ENCODE data around the gene KRT6B. TPM values are rescaled to one million over a fixed set of nuclear protein-coding genes. Genes with fewer than 3 reads are reported as not detected.

KRT6B gene
- total RNA-seq, 2 experiments from 2014 or later: not detected

DNA sequence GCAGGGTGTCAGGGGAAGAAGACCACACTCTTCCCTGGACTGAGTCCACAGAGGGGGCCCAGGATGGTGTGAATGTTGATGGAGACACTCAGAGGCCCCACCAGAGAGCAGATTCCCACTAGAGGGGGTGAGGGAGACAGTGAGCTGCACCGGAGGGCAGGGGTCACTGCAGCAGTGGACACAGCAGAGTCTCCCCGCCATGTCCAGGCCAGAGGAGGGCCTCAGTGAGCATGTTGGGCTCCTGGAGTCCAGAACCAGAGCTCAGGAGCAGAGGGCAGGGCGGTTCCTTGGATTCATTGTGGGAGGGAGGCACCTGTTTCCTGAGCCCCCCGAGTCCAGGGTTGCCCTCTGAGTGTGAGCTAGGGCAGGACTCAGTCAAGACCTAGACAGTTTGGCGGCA is 44.0 kb downstream of the KRT6B start:
- DNase-seq (no peak), ATAC-seq (no peak)
- Mint-ChIP-seq H3K4me1 (no peaks in the 10 kb centered on the region), H3K9me3 (ENCODE audit: low read depth) (no peaks in the 10 kb centered on the region), H3K27me3 (peaks cover 3% of the 10 kb centered on the region), H3K27ac (no peak overlapping the region), H3K4me3 (no peak overlapping the region), H3K36me3 (no peaks in the 10 kb centered on the region)
- CTCF ChIA-PET: no interaction called here

DNA sequence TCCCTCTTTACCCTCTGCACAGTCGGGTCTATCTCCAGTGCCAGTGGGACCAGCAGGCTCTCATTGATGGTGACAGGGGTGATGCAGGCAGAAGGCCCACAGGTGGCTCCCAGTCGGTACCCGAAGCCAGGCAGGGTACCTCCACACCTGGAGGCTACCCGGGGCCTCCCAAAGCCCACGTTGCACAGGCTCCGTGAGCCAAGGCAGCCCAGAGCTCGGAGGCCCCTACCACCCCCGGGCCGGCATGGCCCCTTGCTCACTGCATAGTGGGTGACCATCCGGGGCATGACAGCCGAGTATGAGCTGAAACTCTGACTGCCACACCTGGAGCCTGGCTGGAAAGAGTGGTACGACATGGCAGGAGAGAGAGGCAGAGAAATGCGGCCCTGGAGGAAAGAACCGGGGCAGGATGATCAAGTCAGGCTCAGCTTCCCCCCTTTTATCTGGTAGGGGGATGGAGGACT is 46.0 kb downstream of the KRT6B start, which contains the start of gene KRT82:
Gene KRT82 (minus strand): TSS at position 414 of the 464 bp plus-strand sequence. CDS start 58 bp downstream, at position 356.
- CTCF ChIA-PET: no interaction called here
- no peak for ATAC-seq
- Mint-ChIP-seq H3K4me3 (no peak within 1 kb of the TSS), H3K9me3 (ENCODE audit: low read depth) (no peaks in the 10 kb centered on the region), H3K4me1 (no peaks in the 10 kb centered on the region), H3K36me3 (no peaks in the 10 kb centered on the region), H3K27ac (no peak within 1 kb of the TSS), H3K27me3 (no peaks in the 10 kb centered on the region)
- DNase-seq: no peak

DNA sequence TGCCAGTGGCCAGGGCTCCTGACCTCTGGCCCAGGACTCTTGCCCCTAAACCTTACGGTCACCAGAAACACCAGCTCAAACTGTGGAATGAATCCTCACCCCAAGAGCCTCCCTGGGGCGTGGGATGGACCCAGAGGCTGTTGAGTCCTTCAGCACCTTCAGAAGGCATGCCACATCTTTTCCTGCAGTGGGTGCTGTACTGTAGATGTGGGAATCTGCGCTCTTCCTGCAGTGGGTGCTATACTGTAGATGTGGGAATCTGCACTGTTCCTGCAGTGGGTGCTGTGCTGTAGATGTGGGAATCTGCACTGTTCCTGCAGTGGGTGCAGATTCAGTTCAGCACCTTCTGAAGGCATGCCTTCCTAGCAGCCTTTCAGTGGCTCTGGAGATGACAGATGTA is 47.0 kb downstream of the KRT6B start:
- DNase-seq: no peak
- no peak overlapping the region for H3K4me3 Mint-ChIP-seq
- ATAC-seq: no peak
- H3K27me3 Mint-ChIP-seq: no peaks in the 10 kb centered on the region
- no peaks in the 10 kb centered on the region for H3K9me3 Mint-ChIP-seq (ENCODE audit: low read depth)
- H3K36me3 Mint-ChIP-seq: no peaks in the 10 kb centered on the region
- no peaks in the 10 kb centered on the region for H3K4me1 Mint-ChIP-seq
- H3K27ac Mint-ChIP-seq: no peak overlapping the region
- CTCF ChIA-PET: interaction anchor here (1.0 kb wide), 1 partner anchor 466 kb away, joined by 3 read pairs; no protein-coding TSS in a partner anchor

GRCh38 chr12:52403561-52403960 is 48.4 kb downstream of the KRT6B start:
- Mint-ChIP-seq H3K27me3 (peaks cover 2% of the 10 kb centered on the region), H3K36me3 (no peaks in the 10 kb centered on the region)
- CTCF ChIA-PET: no interaction called here

GRCh38 chr12:52402873-52403540 is 48.9 kb downstream of the KRT6B start:
- no peak overlapping the region for H3K4me3 Mint-ChIP-seq
- H3K4me1 Mint-ChIP-seq: no peaks in the 10 kb centered on the region
- CTCF ChIA-PET: no interaction called here
- no peak overlapping the region for H3K27ac Mint-ChIP-seq
- H3K9me3 Mint-ChIP-seq (ENCODE audit: low read depth): no peaks in the 10 kb centered on the region
- DNase-seq: no peak
- no peak for ATAC-seq
- no peaks in the 10 kb centered on the region for H3K36me3 Mint-ChIP-seq
- H3K27me3 Mint-ChIP-seq: peaks cover 2% of the 10 kb centered on the region

More at GRCh38 chr12:52403561-52403960, 48.4 kb downstream of the KRT6B start:
- Mint-ChIP-seq H3K4me1 (no peaks in the 10 kb centered on the region), H3K9me3 (ENCODE audit: low read depth) (no peaks in the 10 kb centered on the region), H3K27ac (no peak overlapping the region), H3K4me3 (no peak overlapping the region)
- ATAC-seq: no peak
- DNase-seq: no peak

- no peak overlapping the region for H3K27ac Mint-ChIP-seq
- CTCF ChIA-PET: no interaction called here
- H3K4me3 Mint-ChIP-seq: no peak overlapping the region
- DNase-seq (no peak), ATAC-seq (no peak)
- peaks cover 5% of the 10 kb centered on the region for H3K27me3 Mint-ChIP-seq
- H3K9me3 Mint-ChIP-seq (ENCODE audit: low read depth): no peaks in the 10 kb centered on the region
- H3K36me3 Mint-ChIP-seq: no peaks in the 10 kb centered on the region
- H3K4me1 Mint-ChIP-seq: no peaks in the 10 kb centered on the region
Observed at GRCh38 chr12:52402377-52402776, 49.6 kb downstream of the KRT6B start.

GRCh38 chr12:52401926-52402325 is 50.0 kb downstream of the KRT6B start:
- DNase-seq (no peak), ATAC-seq (no peak)
- no peaks in the 10 kb centered on the region for H3K9me3 Mint-ChIP-seq (ENCODE audit: low read depth)
- H3K27me3 Mint-ChIP-seq: peaks cover 9% of the 10 kb centered on the region
- no peaks in the 10 kb centered on the region for H3K36me3 Mint-ChIP-seq
- H3K27ac Mint-ChIP-seq: no peak overlapping the region
- CTCF ChIA-PET: interaction anchor here (1.2 kb wide), 1 partner anchor 123 kb away, joined by 3 read pairs; no protein-coding TSS in a partner anchor
- H3K4me1 Mint-ChIP-seq: no peaks in the 10 kb centered on the region
- H3K4me3 Mint-ChIP-seq: no peak overlapping the region

DNA sequence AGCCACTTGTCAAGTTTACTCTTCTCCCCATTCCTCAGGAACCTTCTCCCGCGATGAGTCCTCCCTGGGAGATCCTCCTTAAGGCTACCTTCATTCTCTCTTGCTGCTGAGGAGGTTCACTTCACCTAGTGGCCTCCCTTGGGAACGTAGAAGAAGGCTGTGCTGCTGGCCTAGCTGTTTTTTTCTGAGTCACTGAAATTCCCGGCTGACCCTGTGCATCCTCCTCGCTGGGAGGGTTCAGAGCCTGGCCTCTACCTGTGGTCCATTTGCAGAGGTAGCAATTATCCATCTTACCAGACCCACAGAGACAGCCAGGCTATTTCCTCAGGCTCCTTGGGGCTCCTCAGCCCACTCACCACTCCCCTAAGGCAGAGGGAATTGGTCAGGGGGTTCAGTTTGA is 50.4 kb downstream of the KRT6B start:
- no peaks in the 10 kb centered on the region for H3K9me3 Mint-ChIP-seq (ENCODE audit: low read depth)
- ATAC-seq (no peak), DNase-seq (no peak)
- no peak overlapping the region for H3K4me3 Mint-ChIP-seq
- CTCF ChIA-PET: interaction anchor here (1.1 to 1.2 kb wide), 2 partner anchors 21 to 122 kb away, joined by 3 read pairs; no protein-coding TSS in a partner anchor
- no peaks in the 10 kb centered on the region for H3K36me3 Mint-ChIP-seq
- peaks cover 11% of the 10 kb centered on the region for H3K27me3 Mint-ChIP-seq
- H3K4me1 Mint-ChIP-seq: no peaks in the 10 kb centered on the region
- H3K27ac Mint-ChIP-seq: no peak overlapping the region

DNA sequence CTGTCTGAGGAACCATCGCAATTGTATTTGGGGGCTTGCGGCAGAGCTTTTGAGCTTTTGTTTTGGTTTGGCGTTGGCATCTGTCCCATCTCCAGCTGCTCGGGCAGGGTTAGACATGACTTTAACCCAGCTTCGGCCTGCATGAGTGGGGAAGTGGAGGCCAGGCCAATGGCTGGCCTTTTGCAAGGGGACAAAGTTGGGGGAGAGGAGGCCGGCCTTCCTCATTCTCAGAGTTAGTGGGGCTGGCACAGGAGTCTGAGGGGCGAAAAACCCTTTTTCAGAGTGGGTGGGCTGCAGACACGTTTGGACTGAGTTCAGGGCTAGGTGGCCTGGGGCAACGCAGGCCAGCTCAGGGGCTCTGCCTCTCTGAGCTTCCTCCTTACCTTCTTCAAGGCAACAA is 51.0 kb downstream of the KRT6B start:
- CTCF ChIA-PET: interaction anchor here (1.1 to 1.2 kb wide), 2 partner anchors 21 to 122 kb away, joined by 3 read pairs; no protein-coding TSS in a partner anchor
- no peaks in the 10 kb centered on the region for H3K4me1 Mint-ChIP-seq
- H3K27me3 Mint-ChIP-seq: peaks cover 11% of the 10 kb centered on the region
- no peak overlapping the region for H3K27ac Mint-ChIP-seq
- no peaks in the 10 kb centered on the region for H3K9me3 Mint-ChIP-seq (ENCODE audit: low read depth)
- no peak overlapping the region for H3K4me3 Mint-ChIP-seq
- ATAC-seq (no peak), DNase-seq (no peak)
- H3K36me3 Mint-ChIP-seq: no peaks in the 10 kb centered on the region

GRCh38 chr12:52399756-52400155 is 52.2 kb downstream of the KRT6B start:
- CTCF ChIA-PET: interaction anchor here (0.7 kb wide), 1 partner anchor 486 kb away, joined by 3 read pairs; no protein-coding TSS in a partner anchor
- ATAC-seq (no peak), DNase-seq (no peak)
- H3K4me1 Mint-ChIP-seq: no peaks in the 10 kb centered on the region
- H3K36me3 Mint-ChIP-seq: no peaks in the 10 kb centered on the region
- H3K27me3 Mint-ChIP-seq: peaks cover 11% of the 10 kb centered on the region
- no peak overlapping the region for H3K4me3 Mint-ChIP-seq
- no peak overlapping the region for H3K27ac Mint-ChIP-seq
- no peaks in the 10 kb centered on the region for H3K9me3 Mint-ChIP-seq (ENCODE audit: low read depth)

DNA sequence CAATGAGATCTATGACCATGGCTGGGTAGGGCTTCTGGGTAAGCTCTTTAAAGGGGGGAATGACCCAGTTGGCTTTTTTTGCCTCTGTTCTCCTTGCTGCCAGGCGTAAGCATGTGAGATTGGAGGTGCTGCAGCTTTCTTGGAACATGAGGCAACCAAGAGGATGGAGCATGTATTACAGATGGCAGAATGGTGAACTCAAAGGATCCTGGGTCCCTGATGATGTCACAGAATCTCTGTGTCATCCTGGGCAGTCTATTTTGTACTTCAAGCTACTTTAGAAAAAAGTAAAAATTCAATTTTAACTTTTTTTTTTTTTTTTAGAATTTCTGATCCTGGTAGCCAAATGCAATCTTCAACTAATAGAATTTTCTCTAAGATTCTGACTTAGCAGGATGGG is 53.8 kb downstream of the KRT6B start:
- CTCF ChIA-PET: interaction anchor here (0.8 to 1.0 kb wide), 2 partner anchors 18 to 481 kb away, joined by 3 to 4 read pairs; no protein-coding TSS in a partner anchor
- Mint-ChIP-seq H3K9me3 (ENCODE audit: low read depth) (no peaks in the 10 kb centered on the region), H3K27me3 (peaks cover 14% of the 10 kb centered on the region), H3K4me1 (no peaks in the 10 kb centered on the region), H3K4me3 (no peak overlapping the region), H3K27ac (no peak overlapping the region), H3K36me3 (no peaks in the 10 kb centered on the region)
- ATAC-seq (no peak), DNase-seq (no peak)

DNA sequence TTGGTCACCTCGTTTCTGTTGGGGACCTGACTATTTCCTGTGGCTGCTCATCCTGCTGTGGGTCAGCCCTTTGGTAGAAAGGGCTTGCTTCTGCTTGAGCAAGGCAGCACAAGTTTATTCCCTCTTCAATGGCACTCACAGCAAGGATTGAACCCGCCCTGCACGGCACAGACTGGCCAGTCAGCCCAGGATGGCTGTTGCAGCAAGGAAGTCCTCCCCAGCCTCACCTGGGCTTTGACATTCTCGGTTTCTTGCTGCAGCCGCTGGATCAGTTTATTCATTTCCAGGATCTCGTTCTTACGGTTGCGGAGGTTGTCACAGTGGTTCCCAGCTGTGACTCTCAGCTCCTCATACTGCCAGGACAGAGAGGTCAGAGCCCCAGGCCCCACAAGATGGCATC is 55.3 kb downstream of the KRT6B start:
- no peak for ATAC-seq
- Mint-ChIP-seq H3K4me3 (no peak overlapping the region), H3K36me3 (no peaks in the 10 kb centered on the region), H3K9me3 (ENCODE audit: low read depth) (no peaks in the 10 kb centered on the region), H3K27ac (no peak overlapping the region), H3K27me3 (peaks cover 15% of the 10 kb centered on the region), H3K4me1 (no peaks in the 10 kb centered on the region)
- CTCF ChIA-PET: interaction anchor here (1.0 to 1.7 kb wide), 3 partner anchors 15 to 170 kb away, joined by 3 to 5 read pairs (median 4); no protein-coding TSS in a partner anchor
- no peak for DNase-seq
